ENCODE measurements around the gene ELL. TPM values are rescaled to one million over a fixed set of nuclear protein-coding genes. Genes with fewer than 3 reads are reported as not detected.
A peak's percentile ranks its signal among the peaks of the same experiment; 100 is the strongest.

The ELL gene
- total RNA-seq, 6 donors from 2014 or later, result 19.8 to 66.0 (median 22.4) TPM

DNA sequence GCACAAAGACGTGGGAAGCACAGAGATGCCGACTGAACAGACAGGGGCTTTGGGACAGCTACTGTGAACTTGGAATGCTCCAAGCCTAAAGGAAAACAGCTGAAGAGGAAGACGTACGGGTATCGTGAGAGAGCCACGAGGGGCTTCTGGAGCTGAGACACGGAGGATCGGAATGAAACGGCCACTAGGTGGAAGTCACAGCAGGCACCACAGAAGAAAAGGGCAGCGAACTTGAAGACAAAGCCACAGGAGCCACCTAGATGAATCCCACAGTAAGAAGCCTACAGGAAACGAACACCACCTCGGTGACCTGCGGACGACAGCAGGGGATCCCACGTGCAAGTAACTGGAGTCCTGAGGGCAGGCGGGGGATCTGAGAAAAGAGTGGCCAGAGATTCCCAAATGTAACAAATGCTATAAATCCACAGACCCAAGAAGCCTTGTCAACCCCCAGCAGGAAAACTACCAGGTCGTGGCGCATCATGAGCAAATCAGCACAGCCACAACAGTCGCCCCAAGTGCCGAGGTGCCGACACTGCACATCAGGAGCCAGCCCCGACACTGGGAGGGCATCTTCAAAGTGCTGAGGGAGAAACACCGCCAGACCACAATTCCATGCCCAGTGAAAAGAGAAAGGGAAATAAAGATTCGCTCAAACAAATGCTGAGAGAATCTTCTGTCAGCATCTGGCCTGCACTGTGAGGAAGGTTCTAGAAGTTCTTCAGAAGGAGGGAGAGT is 44.7 kb downstream of the ELL start:
- TF ChIP-seq CTCF (IDR thresholded peaks at IDR 0.05), result peak in 1 of 6 experiments; percentile 17
- TF ChIP-seq POLR2A (IDR thresholded peaks at IDR 0.05), result no peak
- Histone ChIP-seq H3K27me3 (no peaks in the 10 kb centered on the region), H3K4me1 (peaks cover 71 to 88% (median 75%) of the 10 kb centered on the region in 4 donors), H3K36me3 (peaks cover 0 to 8% (median 2%) of the 10 kb centered on the region in 4 donors), H3K27ac (peak overlapping the region in 3 of 4 donors; percentile 36 to 89 (median 89)), H3K4me3 (no peak overlapping the region), H3K9me3 (no peaks in the 10 kb centered on the region)
- no peak for DNase-seq
- WGBS, 2 donors, result 82% methylated on average over 24 of the region's 24 CpGs
- ATAC-seq (ENCODE audit: low FRiP score in 2 of 2), result no peak

- no peak for ATAC-seq (ENCODE audit: low FRiP score in 2 of 2)
- TF ChIP-seq POLR2AphosphoS5 (IDR thresholded peaks at IDR 0.05) (no peak), CTCF (IDR thresholded peaks at IDR 0.05) (no peak)
- Histone ChIP-seq H3K36me3 (peaks cover 0 to 13% (median 5%) of the 10 kb centered on the region in 4 donors), H3K9me3 (no peaks in the 10 kb centered on the region), H3K4me1 (peaks cover 69 to 85% (median 74%) of the 10 kb centered on the region in 4 donors), H3K4me3 (no peak overlapping the region), H3K27me3 (no peaks in the 10 kb centered on the region), H3K27ac (peak overlapping the region in 2 of 4 donors; percentile 36 to 89)
- WGBS, 2 donors, result 92 to 94% methylated on average over 9 to 14 of the region's 14 CpGs
- no peak for DNase-seq
Observed at GRCh38 chr19:18476507-18477041, 45.3 kb downstream of the ELL start.

DNA sequence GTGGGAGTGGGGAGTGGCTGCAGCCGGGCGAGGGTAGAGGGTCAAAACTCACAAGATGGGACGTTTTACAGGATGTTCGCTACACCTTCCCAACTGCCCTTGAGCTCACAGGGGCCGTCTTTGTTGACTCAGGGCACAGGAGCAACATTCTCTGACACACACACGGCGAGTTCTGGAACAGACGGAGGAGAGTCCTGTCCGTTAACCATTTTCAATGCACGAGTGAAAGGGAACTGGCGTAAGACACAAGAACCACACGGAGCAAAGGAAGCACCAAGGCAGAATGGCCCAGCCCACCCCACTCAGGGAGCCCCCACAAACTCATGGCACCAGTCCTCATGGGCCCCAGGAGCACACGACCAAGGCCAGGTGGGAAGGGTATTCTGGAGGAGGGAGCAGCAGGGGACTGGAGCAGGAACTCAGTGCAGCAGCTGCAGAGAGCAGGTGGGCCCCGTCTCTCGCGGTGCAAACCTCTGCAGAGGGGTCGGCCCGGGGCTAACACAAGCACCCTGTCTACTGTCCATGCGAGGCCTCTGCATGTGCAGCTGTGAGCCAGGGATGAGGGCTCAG is 46.0 kb downstream of the ELL start:
- no peak overlapping the region for H3K4me3 ChIP-seq
- TF ChIP-seq EP300 (IDR thresholded peaks at IDR 0.05), result no peak
- TF ChIP-seq POLR2AphosphoS5 (IDR thresholded peaks at IDR 0.05), result no peak
- TF ChIP-seq CTCF (IDR thresholded peaks at IDR 0.05), result no peak
- no peak for TF ChIP-seq POLR2A (IDR thresholded peaks at IDR 0.05)
- H3K27me3 ChIP-seq, result no peaks in the 10 kb centered on the region
- ATAC-seq (ENCODE audit: low FRiP score in 2 of 2), result no peak
- H3K4me1 ChIP-seq, result peaks cover 62 to 78% (median 69%) of the 10 kb centered on the region in 4 donors
- H3K27ac ChIP-seq, result peak overlapping the region in 2 of 4 donors; percentile 36 to 89
- WGBS, 2 donors, result 72 to 81% methylated on average over 15 to 19 of the region's 19 CpGs
- H3K36me3 ChIP-seq, result peaks cover 0 to 20% (median 7%) of the 10 kb centered on the region in 4 donors
- H3K9me3 ChIP-seq, result no peaks in the 10 kb centered on the region
- no peak for DNase-seq

GRCh38 chr19:18475004-18475453 is 46.8 kb downstream of the ELL start:
- Histone ChIP-seq H3K36me3 (peaks cover 0 to 26% (median 9%) of the 10 kb centered on the region in 4 donors), H3K4me3 (no peak overlapping the region), H3K4me1 (peaks cover 60 to 78% (median 68%) of the 10 kb centered on the region in 4 donors), H3K9me3 (no peaks in the 10 kb centered on the region), H3K27me3 (no peaks in the 10 kb centered on the region), H3K27ac (peak overlapping the region in 3 of 4 donors; percentile 69 to 89 (median 74))
- WGBS, 2 donors, result 77 to 86% methylated on average over 5 of the region's 5 CpGs
- DNase-seq, result no peak
- no peak for TF ChIP-seq CTCF (IDR thresholded peaks at IDR 0.05)
- TF ChIP-seq POLR2AphosphoS5 (IDR thresholded peaks at IDR 0.05), result no peak
- TF ChIP-seq POLR2A (IDR thresholded peaks at IDR 0.05), result no peak
- no peak for TF ChIP-seq EP300 (IDR thresholded peaks at IDR 0.05)
- ATAC-seq (ENCODE audit: low FRiP score in 2 of 2), result no peak

Data from upper lobe of left lung (tissue), 6 donors.